Nasal cavity respiratory epithelium epithelial cell of viscerocranial mucosa (primary cell): ENCODE data around the gene RIPK4. TPM values are rescaled to one million over a fixed set of nuclear protein-coding genes. Genes with fewer than 3 reads are reported as not detected.

Experiments used
- total RNA-seq: library from RNA; depleted of rRNA; stranded (reverse); fragments of >200 nt; gene quantifications from 2 replicates; pipeline ENCODE4 v1.2.3, GENCODE V29; 2014

Gene RIPK4
- total RNA-seq: 28.0 and 70.5 TPM in 2 replicates

GRCh38 chr21:41766883-41767605 lies at the start of gene RIPK4:
Gene RIPK4, minus strand, starts transcription at chr21:41767052. Its CDS starts 11 bp downstream, at chr21:41767041.

Other genes starting within 250 kb of the RIPK4 start
- 6.5 and 10.7 TPM in 2 replicates for gene PRDM15, start 112.3 kb upstream of the RIPK4 start, total RNA-seq
- 18.5 and 26.1 TPM in 2 replicates for gene C2CD2, start 187.0 kb upstream of the RIPK4 start, total RNA-seq
- gene ZBTB21, start 243.3 kb upstream of the RIPK4 start, total RNA-seq: 14.4 and 14.6 TPM in 2 replicates